Activated CD4-positive, CD25-positive, alpha-beta regulatory T cell treated with anti-CD3 and anti-CD28 coated beads, Interleukin-2, amount 50 U/mL, for 24 hours (primary cell): ENCODE measurements around the gene TDRD1.

ENCODE experiments used
- ATAC-seq, 2 donors: fragments of 150-1000 bp; cut with Tn5 transposase; one replicate each; pipeline ENCODE4 v1.10.0; 2021; ENCODE audit warnings: mild to moderate bottlenecking in 1 of 2, moderate library complexity in 1 of 2

Gene TDRD1

GRCh38 chr10:114239117-114239993 lies 60.2 kb downstream of the TDRD1 start, which contains the start of gene VWA2:
Gene VWA2, plus strand, starts transcription at chr10:114239254. Its CDS starts 9,460 bp downstream, at chr10:114248714.
- peak; percentile 13 to 55 for ATAC-seq

- no peak for ATAC-seq
Observed at GRCh38 chr10:114239994-114240345, 60.8 kb downstream of the TDRD1 start.

GRCh38 chr10:114242235-114242634 lies 63.1 kb downstream of the TDRD1 start:
- ATAC-seq: no peak

- ATAC-seq: no peak
Observed at GRCh38 chr10:114243661-114244060, 64.5 kb downstream of the TDRD1 start.

GRCh38 chr10:114244126-114244525 lies 65.0 kb downstream of the TDRD1 start:
- ATAC-seq: no peak

- no peak for ATAC-seq
Observed at GRCh38 chr10:114245121-114245791, 66.1 kb downstream of the TDRD1 start.

- no peak for ATAC-seq
Observed at GRCh38 chr10:114246679-114247305, 67.6 kb downstream of the TDRD1 start.

GRCh38 chr10:114250236-114250635 lies 71.1 kb downstream of the TDRD1 start:
- no peak for ATAC-seq

- ATAC-seq: no peak
Observed at GRCh38 chr10:114250716-114251115, 71.6 kb downstream of the TDRD1 start.

GRCh38 chr10:114252092-114252491 lies 72.9 kb downstream of the TDRD1 start:
- no peak for ATAC-seq

- no peak for ATAC-seq
Observed at GRCh38 chr10:114252883-114253282, 73.7 kb downstream of the TDRD1 start.

GRCh38 chr10:114255227-114255626 lies 76.1 kb downstream of the TDRD1 start:
- no peak for ATAC-seq

- no peak for ATAC-seq
Observed at GRCh38 chr10:114256008-114256765, 77.0 kb downstream of the TDRD1 start.

GRCh38 chr10:114256822-114257221 lies 77.7 kb downstream of the TDRD1 start:
- no peak for ATAC-seq

GRCh38 chr10:114257498-114257897 lies 78.3 kb downstream of the TDRD1 start:
- no peak for ATAC-seq

GRCh38 chr10:114258274-114258840 lies 79.2 kb downstream of the TDRD1 start:
- no peak for ATAC-seq

GRCh38 chr10:114259824-114260223 lies 80.7 kb downstream of the TDRD1 start:
- no peak for ATAC-seq

GRCh38 chr10:114260366-114260765 lies 81.2 kb downstream of the TDRD1 start:
- no peak for ATAC-seq

- no peak for ATAC-seq
Observed at GRCh38 chr10:114261076-114261475, 81.9 kb downstream of the TDRD1 start.

- ATAC-seq: no peak
Observed at GRCh38 chr10:114262496-114262895, 83.3 kb downstream of the TDRD1 start.

GRCh38 chr10:114265392-114266053 lies 86.4 kb downstream of the TDRD1 start:
- no peak for ATAC-seq

GRCh38 chr10:114266521-114266920 lies 87.4 kb downstream of the TDRD1 start:
- no peak for ATAC-seq
